ENCODE results near the gene HOXA11.

The HOXA11 gene

GRCh38 chr7:27168265-27168947, 16.6 kb downstream of the HOXA11 start:
- H3K4me3 ChIP-seq (ENCODE audit: low read length), result no peak overlapping the region; the same call in 1 of the 2 replicates
- no peak for TF ChIP-seq ZNF274 (IDR thresholded peaks at IDR 0.05; ENCODE audit: low read depth, low read length)

GRCh38 chr7:27167916-27168264, 17.1 kb downstream of the HOXA11 start:
- no peak for TF ChIP-seq ZNF274 (IDR thresholded peaks at IDR 0.05; ENCODE audit: low read depth, low read length)
- H3K4me3 ChIP-seq (ENCODE audit: low read length), result no peak overlapping the region

GRCh38 chr7:27166531-27167505, 18.2 kb downstream of the HOXA11 start:
- TF ChIP-seq ZNF274 (IDR thresholded peaks at IDR 0.05; ENCODE audit: low read depth, low read length), result no peak
- no peak overlapping the region for H3K4me3 ChIP-seq (ENCODE audit: low read length)

GRCh38 chr7:27165996-27166530, 19.0 kb downstream of the HOXA11 start:
- no peak for TF ChIP-seq ZNF274 (IDR thresholded peaks at IDR 0.05; ENCODE audit: low read depth, low read length)
- H3K4me3 ChIP-seq (ENCODE audit: low read length), result no peak overlapping the region

- peak within 1 kb of the TSS; percentile 26 for H3K4me3 ChIP-seq (ENCODE audit: low read length)
- TF ChIP-seq ZNF274 (IDR thresholded peaks at IDR 0.05; ENCODE audit: low read depth, low read length), result no peak
Measured at GRCh38 chr7:27165089-27165995, 19.7 kb downstream of the HOXA11 start, which contains the start of gene HOXA9. HOXA9 (minus strand) TSS chr7:27165537; CDS start chr7:27165457, 80 bp downstream.

- no peak for TF ChIP-seq ZNF274 (IDR thresholded peaks at IDR 0.05; ENCODE audit: low read depth, low read length)
- H3K4me3 ChIP-seq (ENCODE audit: low read length), result peak overlapping the region; percentile 26
Measured at GRCh38 chr7:27164367-27165088, 20.5 kb downstream of the HOXA11 start.

- H3K4me3 ChIP-seq (ENCODE audit: low read length), result no peak overlapping the region; the same call in 1 of the 2 replicates
- TF ChIP-seq ZNF274 (IDR thresholded peaks at IDR 0.05; ENCODE audit: low read depth, low read length), result no peak
Measured at GRCh38 chr7:27164045-27164366, 21.0 kb downstream of the HOXA11 start.

GRCh38 chr7:27163288-27164044, 21.6 kb downstream of the HOXA11 start:
- H3K4me3 ChIP-seq (ENCODE audit: low read length), result no peak overlapping the region; the same call in 1 of the 2 replicates
- no peak for TF ChIP-seq ZNF274 (IDR thresholded peaks at IDR 0.05; ENCODE audit: low read depth, low read length)

- no peak for TF ChIP-seq ZNF274 (IDR thresholded peaks at IDR 0.05; ENCODE audit: low read depth, low read length)
- H3K4me3 ChIP-seq (ENCODE audit: low read length), result no peak overlapping the region; the same call in 1 of the 2 replicates
Measured at GRCh38 chr7:27162561-27163287, 22.3 kb downstream of the HOXA11 start.

GRCh38 chr7:27161721-27162560, 23.1 kb downstream of the HOXA11 start:
- no peak for TF ChIP-seq ZNF274 (IDR thresholded peaks at IDR 0.05; ENCODE audit: low read depth, low read length)
- H3K4me3 ChIP-seq (ENCODE audit: low read length), result no peak overlapping the region

- H3K4me3 ChIP-seq (ENCODE audit: low read length), result no peak overlapping the region; the same call in 1 of the 2 replicates
Measured at GRCh38 chr7:27161214-27161720, 23.8 kb downstream of the HOXA11 start.

More at GRCh38 chr7:27161214-27161720, 23.8 kb downstream of the HOXA11 start:
- TF ChIP-seq ZNF274 (IDR thresholded peaks at IDR 0.05; ENCODE audit: low read depth, low read length), result no peak
